Dendritic cell treated with granulocyte-macrophage colony-stimulating factor and Interleukin-4, amounts not matched to agents 40 ng/mL and 50 ng/mL, for 4 days (primary cell): ENCODE measurements around the gene CENPP.
A peak's percentile ranks its signal among the peaks of the same experiment; 100 is the strongest.

ENCODE experiments used
- H3K27ac Mint-ChIP-seq: one replicate; pipeline ENCODE4 v1.8.0; 2022; ENCODE audit warnings: mild to moderate bottlenecking, mixed read lengths
- H3K27me3 Mint-ChIP-seq: one replicate; pipeline ENCODE4 v1.8.0; 2022; ENCODE audit warnings: mild to moderate bottlenecking, mixed read lengths
- H3K36me3 Mint-ChIP-seq: one replicate; pipeline ENCODE4 v1.8.0; 2022; ENCODE audit warnings: low read depth, mixed read lengths
- H3K4me1 Mint-ChIP-seq: one replicate; pipeline ENCODE4 v1.8.0; 2022; ENCODE audit warnings: low read depth, mixed read lengths
- H3K4me3 Mint-ChIP-seq: one replicate; pipeline ENCODE4 v1.8.0; 2022; ENCODE audit warnings: mild to moderate bottlenecking, moderate library complexity, mixed read lengths
- H3K9me3 Mint-ChIP-seq: one replicate; pipeline ENCODE4 v1.8.0; 2022; ENCODE audit warnings: mixed read lengths
- intact Hi-C: fragments of 100-400 bp; cut with micrococcal nuclease; formaldehyde crosslinking; loops from one replicate; pipeline ENCODE4 v1.15.0; 2022

Gene CENPP

DNA sequence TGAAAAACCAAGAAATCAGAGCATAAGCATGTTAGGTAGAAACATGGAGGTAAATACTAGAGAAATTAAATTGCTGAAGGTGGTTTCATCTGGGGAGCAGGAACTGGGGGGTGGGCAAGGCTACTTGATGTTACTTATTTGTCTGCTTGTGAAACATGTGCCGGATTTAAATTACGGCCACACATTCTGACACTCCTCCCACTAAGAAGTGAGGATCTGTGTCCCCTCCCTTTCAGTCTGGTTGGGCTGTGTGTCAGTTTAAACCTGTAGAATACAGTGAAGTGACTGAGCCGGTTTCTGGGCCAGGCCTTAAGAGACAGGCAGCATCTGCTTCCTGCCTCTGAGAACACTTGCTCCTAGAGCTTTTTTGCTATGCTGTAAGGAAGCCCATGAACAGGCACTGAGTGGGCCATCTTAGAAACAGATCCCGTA is 29.9 kb upstream of the CENPP start:
- intact Hi-C loops = loop anchor here (10.0 kb wide), 1 partner anchor 161 kb away; no protein-coding TSS in a partner anchor
- H3K27me3 Mint-ChIP-seq = no peaks in the 10 kb centered on the region
- peaks cover 42% of the 10 kb centered on the region for H3K36me3 Mint-ChIP-seq
- peaks cover 30% of the 10 kb centered on the region for H3K4me1 Mint-ChIP-seq
- no peak overlapping the region for H3K27ac Mint-ChIP-seq
- H3K4me3 Mint-ChIP-seq = no peak overlapping the region
- H3K9me3 Mint-ChIP-seq = no peaks in the 10 kb centered on the region

DNA sequence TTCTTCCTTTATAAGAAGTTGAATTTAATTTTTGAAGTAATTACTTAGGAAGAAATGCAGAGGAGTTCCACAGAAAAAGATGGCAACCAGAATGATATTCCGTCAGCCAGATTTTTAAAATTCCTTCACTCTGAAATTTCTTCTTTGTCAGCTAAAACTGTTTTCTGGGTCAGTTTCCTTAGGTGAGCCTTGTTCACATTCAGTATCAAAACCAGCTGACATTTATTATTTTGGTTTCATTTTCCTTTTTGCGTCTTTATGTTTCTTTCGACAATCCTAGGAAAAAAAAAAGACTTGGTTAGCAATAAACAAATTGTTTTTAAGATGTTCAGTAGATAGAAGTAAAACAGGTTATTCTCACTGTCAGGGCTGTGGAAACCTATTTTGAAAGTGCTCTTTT is 28.1 kb upstream of the CENPP start:
- H3K36me3 Mint-ChIP-seq = peaks cover 58% of the 10 kb centered on the region
- intact Hi-C loops = loop anchor here (10.0 kb wide), 1 partner anchor 163 kb away; no protein-coding TSS in a partner anchor

DNA sequence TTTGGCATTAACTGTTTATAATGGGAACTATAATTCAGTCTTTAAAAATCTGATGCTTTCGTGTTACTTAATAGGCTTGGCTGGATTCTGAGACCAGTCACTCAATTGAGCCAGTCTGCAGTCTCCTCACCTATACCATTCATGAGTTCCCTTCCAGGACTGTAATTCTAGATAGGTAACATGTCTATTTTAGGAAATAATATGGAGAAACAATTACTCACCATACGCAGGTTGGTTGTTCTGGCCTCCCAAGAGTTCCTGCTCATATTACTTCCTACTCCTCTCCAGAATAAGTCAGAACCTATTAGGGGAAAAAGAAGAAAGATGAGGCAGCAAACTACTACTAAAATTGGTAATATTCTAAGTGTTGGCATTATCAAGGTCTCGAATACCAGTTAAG is 27.7 kb upstream of the CENPP start:
- no peaks in the 10 kb centered on the region for H3K27me3 Mint-ChIP-seq
- no peaks in the 10 kb centered on the region for H3K9me3 Mint-ChIP-seq
- no peak overlapping the region for H3K27ac Mint-ChIP-seq
- H3K4me1 Mint-ChIP-seq = peaks cover 19% of the 10 kb centered on the region
- intact Hi-C loops = loop anchor here (10.0 kb wide), 1 partner anchor 163 kb away; no protein-coding TSS in a partner anchor
- no peak overlapping the region for H3K4me3 Mint-ChIP-seq
- peaks cover 62% of the 10 kb centered on the region for H3K36me3 Mint-ChIP-seq

More for the DNA sequence above, 28.1 kb upstream of the CENPP start:
- Mint-ChIP-seq H3K4me1 (peaks cover 23% of the 10 kb centered on the region), H3K27ac (no peak overlapping the region), H3K9me3 (no peaks in the 10 kb centered on the region), H3K4me3 (no peak overlapping the region), H3K27me3 (no peaks in the 10 kb centered on the region)

DNA sequence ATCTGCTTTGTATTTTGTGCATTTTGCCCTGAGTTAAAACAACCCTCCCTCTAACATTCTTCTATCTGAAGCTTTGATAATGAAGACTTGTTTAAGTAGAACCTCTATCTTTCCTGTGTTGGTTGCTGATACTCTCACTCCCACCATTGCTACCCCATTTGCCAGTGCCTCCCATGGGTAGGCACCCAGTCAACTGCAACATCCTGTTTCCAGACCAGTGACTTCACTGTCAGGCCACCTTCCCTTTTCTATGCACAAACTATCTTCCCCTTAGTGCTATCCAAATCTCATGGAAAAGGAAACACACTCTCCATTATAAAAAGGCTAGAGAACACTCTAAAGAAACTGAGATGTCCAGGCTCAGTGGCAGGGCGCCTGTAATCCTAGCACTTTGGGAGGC is 26.6 kb upstream of the CENPP start:
- Mint-ChIP-seq H3K36me3 (peaks cover 67% of the 10 kb centered on the region), H3K4me1 (peaks cover 18% of the 10 kb centered on the region), H3K27me3 (no peaks in the 10 kb centered on the region), H3K27ac (no peak overlapping the region), H3K9me3 (no peaks in the 10 kb centered on the region), H3K4me3 (no peak overlapping the region)
- intact Hi-C loops = loop anchor here (10.0 kb wide), 1 partner anchor 164 kb away; no protein-coding TSS in a partner anchor

DNA sequence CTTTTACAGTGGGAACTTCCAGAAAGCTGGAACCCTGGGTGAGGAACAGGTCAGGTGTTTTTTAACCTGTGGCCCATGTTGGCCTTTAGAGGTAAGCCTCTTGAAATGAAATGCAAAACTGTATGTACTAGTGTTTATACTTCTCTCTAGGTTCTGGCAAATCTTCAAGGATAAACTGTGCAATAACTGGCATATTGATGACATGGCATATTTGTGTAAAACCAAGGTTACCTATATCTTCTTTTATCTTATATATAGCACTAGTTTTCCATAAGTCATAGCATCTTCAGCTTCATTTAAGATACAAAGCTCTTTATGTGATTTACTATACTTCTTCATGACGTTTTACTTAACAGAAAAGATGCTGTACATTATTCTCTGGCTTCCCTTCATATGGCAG is 24.8 kb upstream of the CENPP start:
- Mint-ChIP-seq H3K4me3 (no peak overlapping the region), H3K9me3 (no peaks in the 10 kb centered on the region), H3K27ac (no peak overlapping the region), H3K36me3 (peaks cover 85% of the 10 kb centered on the region), H3K27me3 (no peaks in the 10 kb centered on the region), H3K4me1 (peaks cover 5% of the 10 kb centered on the region)
- intact Hi-C loops = no loop called here

DNA sequence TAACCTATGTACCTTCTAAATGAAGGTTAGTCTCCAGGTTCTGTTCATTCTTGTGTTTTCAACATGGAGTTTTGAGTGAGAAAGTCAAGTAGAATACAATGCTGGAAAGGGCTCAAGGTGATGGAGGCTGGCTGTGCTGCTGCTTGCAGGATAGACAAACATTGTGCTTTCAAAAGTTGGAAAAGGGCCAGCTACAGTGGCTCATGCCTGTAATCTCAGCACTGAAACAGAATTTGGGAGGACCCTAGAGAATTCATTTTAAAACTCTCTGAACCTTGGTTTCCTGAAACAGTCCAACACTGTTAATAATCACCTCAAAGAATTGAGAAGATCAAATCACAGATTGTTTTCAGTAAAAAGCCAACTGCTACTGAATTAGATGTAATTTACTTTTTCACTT is 16.9 kb upstream of the CENPP start:
- Mint-ChIP-seq H3K36me3 (peaks cover 98% of the 10 kb centered on the region), H3K27ac (no peak overlapping the region), H3K9me3 (no peaks in the 10 kb centered on the region), H3K27me3 (no peaks in the 10 kb centered on the region), H3K4me3 (no peak overlapping the region), H3K4me1 (peaks cover 19% of the 10 kb centered on the region)
- intact Hi-C loops = no loop called here

DNA sequence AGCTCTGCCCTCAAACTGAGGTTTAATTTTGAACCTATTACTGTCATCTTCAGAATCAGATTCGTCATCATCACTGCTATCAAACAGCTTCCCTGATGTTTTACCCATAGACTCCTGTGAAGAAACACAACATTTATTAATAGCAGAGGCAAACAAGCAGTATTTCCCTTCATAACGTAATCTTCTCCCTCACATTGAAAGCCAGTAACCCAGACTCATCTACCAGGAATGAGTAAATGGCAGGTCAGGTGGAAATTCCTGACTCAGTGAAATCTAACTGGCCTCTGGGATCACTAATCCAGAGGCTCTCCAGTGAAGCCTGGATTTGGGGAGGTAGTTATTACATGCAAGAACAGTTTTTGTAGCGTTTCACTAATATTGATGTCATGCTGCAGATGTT is 15.2 kb upstream of the CENPP start:
- H3K4me3 Mint-ChIP-seq = no peak overlapping the region
- peaks cover 96% of the 10 kb centered on the region for H3K36me3 Mint-ChIP-seq
- intact Hi-C loops = loop anchor here (5.0 kb wide), 1 partner anchor 33 kb away; no protein-coding TSS in a partner anchor
- no peak overlapping the region for H3K27ac Mint-ChIP-seq
- no peaks in the 10 kb centered on the region for H3K9me3 Mint-ChIP-seq
- peaks cover 19% of the 10 kb centered on the region for H3K4me1 Mint-ChIP-seq
- H3K27me3 Mint-ChIP-seq = no peaks in the 10 kb centered on the region

DNA sequence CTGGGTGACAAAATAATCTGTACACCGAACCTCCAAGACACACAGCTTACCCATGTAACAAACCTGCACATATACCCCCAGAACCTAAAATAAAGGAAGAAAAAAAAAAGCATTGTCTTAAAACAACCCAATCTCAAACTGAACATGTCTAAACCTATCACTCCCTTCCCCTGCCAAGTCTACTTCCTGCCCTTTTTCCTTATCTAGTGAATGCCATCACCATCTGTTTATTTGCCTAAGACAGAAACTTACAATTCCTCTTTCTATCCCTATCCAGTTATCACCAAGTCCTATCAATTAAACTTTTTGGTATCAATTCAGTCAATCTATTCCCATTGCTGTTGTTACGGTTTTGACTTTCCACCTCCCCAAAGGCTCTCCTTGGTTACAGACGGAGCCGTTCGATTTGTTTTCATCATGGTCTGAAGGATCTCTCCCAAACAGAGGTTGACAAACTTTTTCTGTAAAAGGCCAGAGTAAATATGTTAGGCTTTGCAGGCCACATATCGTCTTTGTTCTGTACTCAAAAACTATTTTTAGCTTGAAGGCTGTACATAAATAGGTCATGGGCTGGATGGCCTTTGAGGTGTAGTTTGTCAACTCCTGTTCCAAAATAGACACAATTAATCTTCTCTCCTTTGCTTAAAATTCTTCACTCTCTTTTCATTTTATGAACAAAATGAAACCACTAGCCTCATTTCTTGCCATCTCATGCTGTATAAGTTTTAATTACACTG is 12.7 kb upstream of the CENPP start:
- Mint-ChIP-seq H3K4me3 (no peak overlapping the region), H3K9me3 (no peaks in the 10 kb centered on the region), H3K4me1 (peaks cover 19% of the 10 kb centered on the region), H3K27ac (peak overlapping the region; percentile 21), H3K27me3 (no peaks in the 10 kb centered on the region), H3K36me3 (peaks cover 98% of the 10 kb centered on the region)
- intact Hi-C loops = loop anchor here (5.0 kb wide), 1 partner anchor 36 kb away; no protein-coding TSS in a partner anchor

DNA sequence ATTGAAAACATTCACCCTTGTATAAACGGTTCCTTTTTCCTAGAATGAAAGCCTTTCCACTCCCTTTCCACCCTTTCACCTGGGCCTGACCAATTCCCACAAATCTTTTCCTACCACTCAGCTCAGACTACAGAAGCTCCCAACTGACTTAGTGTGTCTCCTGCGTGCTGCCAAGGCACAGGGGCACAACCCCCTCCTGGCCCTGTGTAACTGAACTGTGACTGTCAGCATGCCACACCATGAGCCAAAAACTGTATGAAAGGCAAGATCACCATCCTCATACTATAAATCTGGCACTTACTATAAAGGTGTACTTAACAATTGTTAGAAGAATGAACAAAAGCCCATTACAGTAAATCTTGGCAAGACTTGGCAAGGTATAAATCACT is 12.1 kb upstream of the CENPP start:
- no peaks in the 10 kb centered on the region for H3K27me3 Mint-ChIP-seq
- H3K27ac Mint-ChIP-seq = peak overlapping the region; percentile 21
- peaks cover 19% of the 10 kb centered on the region for H3K4me1 Mint-ChIP-seq
- peaks cover 98% of the 10 kb centered on the region for H3K36me3 Mint-ChIP-seq
- H3K9me3 Mint-ChIP-seq = no peaks in the 10 kb centered on the region
- intact Hi-C loops = loop anchor here (5.0 kb wide), 1 partner anchor 36 kb away; no protein-coding TSS in a partner anchor
- no peak overlapping the region for H3K4me3 Mint-ChIP-seq

DNA sequence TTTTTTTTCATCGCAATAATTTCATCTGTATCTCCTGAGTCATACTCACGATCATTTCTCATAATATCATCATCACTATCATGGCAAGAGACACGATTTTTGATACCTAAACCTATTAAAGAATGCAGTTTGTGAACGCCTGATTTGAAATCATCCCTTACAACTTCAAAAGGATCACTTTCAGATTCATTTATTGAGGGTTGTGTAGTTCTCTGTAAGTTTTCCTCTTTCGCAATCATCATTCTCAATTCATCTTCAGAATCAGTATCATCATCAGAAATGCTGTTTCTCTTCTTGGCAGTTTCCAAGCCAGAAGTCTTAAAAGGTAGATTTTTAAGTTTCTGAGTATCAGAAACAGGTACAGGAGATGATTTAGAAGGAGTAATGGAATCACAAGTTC is 10.3 kb upstream of the CENPP start:
- intact Hi-C loops = no loop called here
- Mint-ChIP-seq H3K9me3 (no peaks in the 10 kb centered on the region), H3K36me3 (peaks cover 98% of the 10 kb centered on the region), H3K4me1 (peaks cover 13% of the 10 kb centered on the region), H3K4me3 (no peak overlapping the region), H3K27me3 (no peaks in the 10 kb centered on the region), H3K27ac (no peak overlapping the region)

DNA sequence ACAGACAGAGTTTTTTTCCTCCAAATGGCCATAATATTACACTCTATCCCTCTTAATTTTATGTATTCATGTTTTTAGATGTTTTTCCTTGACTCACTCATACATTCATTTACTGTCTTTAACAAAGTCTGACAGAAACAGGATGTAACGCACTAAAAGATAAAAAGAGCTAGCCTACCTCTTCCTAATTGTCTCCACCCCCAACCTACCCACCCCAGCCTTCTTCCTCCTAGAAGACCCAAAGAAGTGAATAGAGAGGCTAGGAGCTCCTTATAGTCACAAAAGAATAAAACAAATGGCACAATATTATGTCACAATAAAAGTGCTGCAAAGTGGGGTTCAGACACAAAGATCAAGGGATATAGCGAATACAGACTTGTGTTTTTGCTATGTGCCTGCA is 1.3 kb upstream of the CENPP start:
- intact Hi-C loops = no loop called here

DNA sequence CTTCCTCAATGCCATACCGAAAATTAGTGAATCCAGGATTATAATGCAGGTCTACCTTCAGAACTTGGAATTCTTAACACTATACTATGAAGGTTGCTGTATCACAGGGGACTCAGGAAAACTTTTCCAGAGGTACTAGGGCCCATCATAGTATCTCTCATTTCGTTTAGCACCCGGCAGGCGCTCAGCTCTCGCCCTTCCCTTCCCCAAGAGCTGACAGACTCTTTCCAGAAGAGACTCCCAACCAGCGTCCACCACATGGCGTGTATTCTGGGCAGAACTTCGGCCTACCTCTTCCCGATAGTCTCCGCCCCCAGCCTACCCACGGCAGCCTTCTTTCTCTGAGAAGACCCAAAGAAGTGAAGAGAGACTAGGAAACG is 874 bp upstream of the CENPP start:
- Mint-ChIP-seq H3K9me3 (no peaks in the 10 kb centered on the region), H3K27me3 (no peaks in the 10 kb centered on the region), H3K4me1 (peaks cover 22% of the 10 kb centered on the region), H3K4me3 (peak overlapping the region; percentile 91), H3K27ac (peak overlapping the region; percentile 99), H3K36me3 (peaks cover 50% of the 10 kb centered on the region)
- intact Hi-C loops = loop anchor here (1.0 to 5.0 kb wide), 4 partner anchors 32 to 345 kb away; partner anchors contain the start of genes IARS1 and IPPK

More for the DNA sequence above, 1.3 kb upstream of the CENPP start:
- Mint-ChIP-seq H3K9me3 (no peaks in the 10 kb centered on the region), H3K4me1 (peaks cover 22% of the 10 kb centered on the region), H3K27me3 (no peaks in the 10 kb centered on the region), H3K27ac (peak overlapping the region; percentile 99), H3K36me3 (peaks cover 54% of the 10 kb centered on the region), H3K4me3 (peak overlapping the region; percentile 91)

DNA sequence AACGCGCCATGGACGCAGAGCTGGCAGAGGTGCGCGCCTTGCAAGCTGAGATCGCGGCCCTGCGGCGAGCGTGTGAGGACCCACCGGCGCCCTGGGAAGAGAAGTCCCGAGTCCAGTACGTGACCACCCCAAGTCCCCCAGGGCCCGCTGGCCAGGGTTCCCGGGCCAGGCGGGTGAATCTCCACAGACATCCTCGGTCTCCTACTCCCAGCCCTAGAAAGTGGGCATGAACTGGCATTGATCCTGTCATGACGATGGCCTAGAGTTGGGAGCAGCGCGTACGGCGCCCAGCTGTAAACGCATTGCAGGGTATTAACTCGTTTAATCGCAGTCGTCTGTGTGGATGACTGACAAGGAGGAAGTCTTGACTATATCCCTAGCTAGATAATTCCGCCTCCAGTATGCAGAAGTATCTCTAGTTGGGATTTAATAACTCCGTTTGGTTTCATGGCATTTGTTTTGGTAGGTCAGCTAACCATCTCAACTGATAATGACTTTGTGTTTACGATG is 293 bp downstream of the CENPP start:
- Mint-ChIP-seq H3K4me3 (peak overlapping the region; percentile 91), H3K4me1 (peaks cover 22% of the 10 kb centered on the region), H3K36me3 (peaks cover 38% of the 10 kb centered on the region), H3K9me3 (no peaks in the 10 kb centered on the region), H3K27me3 (no peaks in the 10 kb centered on the region), H3K27ac (peak overlapping the region; percentile 99)
- intact Hi-C loops = loop anchor here (1.0 to 5.0 kb wide), 4 partner anchors 33 to 344 kb away; partner anchors contain the start of genes IARS1 and IPPK

DNA sequence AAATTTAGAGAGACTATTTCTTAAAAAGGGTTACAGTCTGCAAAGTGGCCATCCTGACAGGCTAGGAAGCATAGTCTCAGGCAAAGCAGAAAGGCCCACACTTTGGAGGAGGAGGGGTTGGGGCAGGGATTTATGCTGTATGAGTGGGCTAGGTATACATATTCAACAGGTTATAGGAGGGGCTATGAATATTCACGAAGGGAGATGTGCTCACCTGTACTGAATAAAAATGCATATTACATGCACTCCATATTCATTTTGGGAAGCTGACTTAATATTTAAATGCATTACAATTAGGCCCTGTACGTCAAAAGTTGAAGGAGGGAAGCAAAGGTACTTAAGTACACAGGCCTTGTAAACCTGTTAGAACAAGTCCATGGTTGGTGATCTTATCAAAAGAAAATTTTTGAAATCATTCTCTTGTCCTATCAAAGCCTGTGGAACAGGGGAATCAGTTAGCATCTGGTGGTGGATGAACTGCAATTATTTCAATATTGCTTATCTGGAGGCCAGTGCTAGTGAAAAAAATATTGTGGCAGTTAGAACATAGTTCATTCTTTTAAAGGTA is 1.6 kb downstream of the CENPP start:
- H3K9me3 Mint-ChIP-seq = no peaks in the 10 kb centered on the region
- H3K4me3 Mint-ChIP-seq = no peak overlapping the region
- peaks cover 22% of the 10 kb centered on the region for H3K4me1 Mint-ChIP-seq
- H3K27ac Mint-ChIP-seq = no peak overlapping the region
- no peaks in the 10 kb centered on the region for H3K27me3 Mint-ChIP-seq
- intact Hi-C loops = loop anchor here (5.0 kb wide), 2 partner anchors 110 to 305 kb away; no protein-coding TSS in a partner anchor
- peaks cover 25% of the 10 kb centered on the region for H3K36me3 Mint-ChIP-seq
